ENCODE data around the gene KCNJ18. TPM values are rescaled to one million over a fixed set of nuclear protein-coding genes. Genes with fewer than 3 reads are reported as not detected.
"Not testable (repeated sequence)": the region's sequence is repeated elsewhere in the genome, so short reads cannot be mapped to it uniquely, and the experiment has no call there.

The KCNJ18 gene
- total RNA-seq, 5 donors from 2014 or later (not counting 1 experiment from before 2014, with no cell fraction given): not detected

GRCh38 chr17:21745385-21746054 lies 53.2 kb downstream of the KCNJ18 start:
- H3K36me3 ChIP-seq (ENCODE audit: control insufficient read depth in 2 of 2, extremely low read depth in 1 of 2, insufficient read depth in 1 of 2, low read length in 1 of 2); ATAC-seq (replicated peaks in 1 of 4); CTCF ChIA-PET; H3K4me1 ChIP-seq (ENCODE audit: control insufficient read depth in 1 of 2, extremely low read depth in 1 of 2, insufficient read depth in 2 of 2, low read length in 2 of 2); H3K4me3 Mint-ChIP-seq; H3K27me3 ChIP-seq (replicated peaks in 1 of 2; ENCODE audit: control insufficient read depth in 2 of 2, extremely low read depth in 1 of 2, insufficient read depth in 2 of 2, low read length in 1 of 2); POLR2A ChIA-PET; DNase-seq; H3K27me3 Mint-ChIP-seq; H3K4me1 Mint-ChIP-seq; H3K9me3 Mint-ChIP-seq; H3K36me3 Mint-ChIP-seq; H3K9me3 ChIP-seq; H3K27ac Mint-ChIP-seq; H3K4me3 ChIP-seq (ENCODE audit: control insufficient read depth in 1 of 2, extremely low read depth in 1 of 2, low read length in 1 of 2); H3K27ac ChIP-seq (ENCODE audit: low read length): not testable (repeated sequence)
- 93% methylated on average over 3 of the region's 7 CpGs for WGBS (ENCODE audit: insufficient coverage)

GRCh38 chr17:21746415-21746814 lies 54.1 kb downstream of the KCNJ18 start:
- H3K4me1 ChIP-seq (ENCODE audit: control insufficient read depth in 1 of 2, extremely low read depth in 1 of 2, insufficient read depth in 2 of 2, low read length in 2 of 2); H3K4me3 ChIP-seq (ENCODE audit: control insufficient read depth in 1 of 2, extremely low read depth in 1 of 2, low read length in 1 of 2); H3K9me3 ChIP-seq; CTCF ChIA-PET; H3K4me3 Mint-ChIP-seq; H3K27ac Mint-ChIP-seq; H3K27me3 ChIP-seq (replicated peaks in 1 of 2; ENCODE audit: control insufficient read depth in 2 of 2, extremely low read depth in 1 of 2, insufficient read depth in 2 of 2, low read length in 1 of 2); H3K27ac ChIP-seq (ENCODE audit: low read length); H3K36me3 ChIP-seq (ENCODE audit: control insufficient read depth in 2 of 2, extremely low read depth in 1 of 2, insufficient read depth in 1 of 2, low read length in 1 of 2); DNase-seq; H3K4me1 Mint-ChIP-seq; H3K9me3 Mint-ChIP-seq; ATAC-seq (replicated peaks in 1 of 4); H3K27me3 Mint-ChIP-seq; POLR2A ChIA-PET; H3K36me3 Mint-ChIP-seq: not testable (repeated sequence)
- 100% methylated on average over 1 of the region's 3 CpGs for WGBS (ENCODE audit: insufficient coverage)

DNA sequence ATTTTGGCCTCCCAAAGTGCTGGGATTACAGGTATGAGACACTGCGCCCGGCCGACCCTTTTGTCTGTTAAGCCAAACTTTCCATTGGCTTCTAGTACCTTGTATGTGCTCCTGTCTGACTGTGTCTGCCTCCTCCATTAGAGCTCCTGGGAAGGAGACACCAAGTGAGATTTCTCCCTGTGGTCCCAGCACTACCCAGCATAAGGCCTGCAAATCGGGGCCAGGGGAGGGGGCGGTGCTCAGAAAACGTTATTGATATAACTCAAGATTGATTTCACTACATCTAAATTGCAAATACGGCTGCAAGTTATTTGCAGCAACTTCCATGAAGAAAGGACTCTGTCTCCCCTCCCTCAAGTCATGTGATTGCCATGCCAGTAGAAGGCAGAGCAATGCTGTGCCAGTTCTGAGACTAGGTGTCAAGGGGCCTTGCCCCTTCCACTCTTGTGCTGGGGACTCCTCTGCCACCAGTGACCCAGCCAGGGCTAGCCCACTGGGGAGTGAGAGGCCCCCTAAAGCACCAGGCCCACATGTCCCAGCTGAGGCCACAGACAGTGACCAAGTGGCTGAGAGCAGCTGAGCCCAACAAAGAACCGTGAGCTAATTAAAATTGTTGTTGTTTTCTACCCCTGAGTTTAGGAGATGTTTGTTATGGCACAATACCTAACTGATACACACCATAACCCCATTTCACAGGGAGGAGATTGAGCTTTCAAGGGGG lies 55.0 kb downstream of the KCNJ18 start:
- WGBS (ENCODE audit: insufficient coverage): 93% methylated on average over 3 of the region's 8 CpGs
- not testable (repeated sequence) for H3K9me3 ChIP-seq; ATAC-seq (replicated peaks in 1 of 4)

DNA sequence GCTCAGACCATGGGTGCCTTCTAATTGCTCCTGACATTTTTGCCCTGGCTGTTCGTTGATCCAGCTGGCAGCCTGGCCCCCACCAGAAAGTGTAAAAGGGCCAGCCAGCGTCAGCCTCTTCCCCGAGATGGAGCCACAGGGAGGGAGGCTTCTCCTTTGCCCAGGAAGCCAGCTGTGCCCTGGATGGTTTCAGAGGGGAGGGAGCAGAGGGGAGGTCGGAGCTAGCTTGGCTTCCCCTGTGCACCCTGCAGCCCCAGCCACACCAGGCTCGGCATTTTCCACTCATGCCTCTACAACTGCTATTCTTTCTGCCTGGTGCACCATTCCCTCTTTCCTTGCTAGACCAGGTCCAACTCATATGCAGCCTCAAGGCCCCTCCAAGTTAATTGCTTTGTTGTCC lies 56.4 kb downstream of the KCNJ18 start:
- H3K9me3 Mint-ChIP-seq; DNase-seq; H3K36me3 ChIP-seq (ENCODE audit: control insufficient read depth in 2 of 2, extremely low read depth in 1 of 2, insufficient read depth in 1 of 2, low read length in 1 of 2); POLR2A ChIA-PET; CTCF ChIA-PET; H3K4me1 Mint-ChIP-seq; H3K4me1 ChIP-seq (ENCODE audit: control insufficient read depth in 1 of 2, extremely low read depth in 1 of 2, insufficient read depth in 2 of 2, low read length in 2 of 2); H3K36me3 Mint-ChIP-seq; H3K27me3 Mint-ChIP-seq; H3K4me3 Mint-ChIP-seq; H3K4me3 ChIP-seq (ENCODE audit: control insufficient read depth in 1 of 2, extremely low read depth in 1 of 2, low read length in 1 of 2); H3K27ac ChIP-seq (ENCODE audit: low read length); H3K9me3 ChIP-seq; H3K27ac Mint-ChIP-seq; ATAC-seq (replicated peaks in 1 of 4); H3K27me3 ChIP-seq (replicated peaks in 1 of 2; ENCODE audit: control insufficient read depth in 2 of 2, extremely low read depth in 1 of 2, insufficient read depth in 2 of 2, low read length in 1 of 2): not testable (repeated sequence)
- 67% methylated on average over 2 of the region's 5 CpGs for WGBS (ENCODE audit: insufficient coverage)

More for the DNA sequence above, 55.0 kb downstream of the KCNJ18 start:
- CTCF ChIA-PET; H3K27ac ChIP-seq (ENCODE audit: low read length); H3K27me3 ChIP-seq (replicated peaks in 1 of 2; ENCODE audit: control insufficient read depth in 2 of 2, extremely low read depth in 1 of 2, insufficient read depth in 2 of 2, low read length in 1 of 2); H3K27ac Mint-ChIP-seq; POLR2A ChIA-PET; H3K4me3 ChIP-seq (ENCODE audit: control insufficient read depth in 1 of 2, extremely low read depth in 1 of 2, low read length in 1 of 2); H3K9me3 Mint-ChIP-seq; H3K27me3 Mint-ChIP-seq; DNase-seq; H3K4me3 Mint-ChIP-seq; H3K36me3 ChIP-seq (ENCODE audit: control insufficient read depth in 2 of 2, extremely low read depth in 1 of 2, insufficient read depth in 1 of 2, low read length in 1 of 2); H3K4me1 ChIP-seq (ENCODE audit: control insufficient read depth in 1 of 2, extremely low read depth in 1 of 2, insufficient read depth in 2 of 2, low read length in 2 of 2); H3K36me3 Mint-ChIP-seq; H3K4me1 Mint-ChIP-seq: not testable (repeated sequence)

- H3K27me3 ChIP-seq (replicated peaks in 1 of 2; ENCODE audit: control insufficient read depth in 2 of 2, extremely low read depth in 1 of 2, insufficient read depth in 2 of 2, low read length in 1 of 2); H3K4me3 ChIP-seq (ENCODE audit: control insufficient read depth in 1 of 2, extremely low read depth in 1 of 2, low read length in 1 of 2); H3K9me3 Mint-ChIP-seq; H3K27ac ChIP-seq (ENCODE audit: low read length); H3K4me1 Mint-ChIP-seq; H3K4me3 Mint-ChIP-seq; CTCF ChIA-PET; DNase-seq; H3K27me3 Mint-ChIP-seq; H3K4me1 ChIP-seq (ENCODE audit: control insufficient read depth in 1 of 2, extremely low read depth in 1 of 2, insufficient read depth in 2 of 2, low read length in 2 of 2); ATAC-seq (replicated peaks in 1 of 4); POLR2A ChIA-PET; H3K36me3 Mint-ChIP-seq; H3K9me3 ChIP-seq; H3K27ac Mint-ChIP-seq; H3K36me3 ChIP-seq (ENCODE audit: control insufficient read depth in 2 of 2, extremely low read depth in 1 of 2, insufficient read depth in 1 of 2, low read length in 1 of 2): not testable (repeated sequence)
- WGBS (ENCODE audit: insufficient coverage): 100% methylated on average over 4 of the region's 15 CpGs
Observed at GRCh38 chr17:21749696-21750531, 57.6 kb downstream of the KCNJ18 start.

DNA sequence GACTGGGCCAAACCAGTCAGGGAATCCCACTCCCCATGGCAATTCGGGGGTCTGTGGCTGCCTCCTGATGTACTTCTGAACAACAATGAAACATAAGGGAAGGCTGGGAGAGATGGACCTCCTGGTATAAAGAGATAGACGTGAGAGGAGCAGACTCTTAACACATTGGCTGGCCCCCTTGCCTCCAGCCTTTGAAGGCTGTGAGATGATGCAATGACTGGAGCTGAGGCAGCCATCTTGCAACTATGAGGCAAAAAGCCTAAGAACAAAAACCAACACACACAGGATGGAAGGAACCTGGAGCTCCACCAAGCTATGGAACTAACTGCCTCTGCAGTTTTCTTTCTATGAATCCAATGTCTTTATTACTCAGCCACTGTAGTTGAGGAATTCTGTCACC lies 58.8 kb downstream of the KCNJ18 start:
- H3K27me3 Mint-ChIP-seq; H3K36me3 Mint-ChIP-seq; H3K27ac Mint-ChIP-seq; H3K4me1 ChIP-seq (ENCODE audit: control insufficient read depth in 1 of 2, extremely low read depth in 1 of 2, insufficient read depth in 2 of 2, low read length in 2 of 2); H3K4me1 Mint-ChIP-seq; H3K4me3 Mint-ChIP-seq; H3K36me3 ChIP-seq (ENCODE audit: control insufficient read depth in 2 of 2, extremely low read depth in 1 of 2, insufficient read depth in 1 of 2, low read length in 1 of 2); H3K27ac ChIP-seq (ENCODE audit: low read length); POLR2A ChIA-PET; H3K9me3 ChIP-seq; H3K4me3 ChIP-seq (ENCODE audit: control insufficient read depth in 1 of 2, extremely low read depth in 1 of 2, low read length in 1 of 2); CTCF ChIA-PET; ATAC-seq (replicated peaks in 1 of 4); H3K9me3 Mint-ChIP-seq; H3K27me3 ChIP-seq (replicated peaks in 1 of 2; ENCODE audit: control insufficient read depth in 2 of 2, extremely low read depth in 1 of 2, insufficient read depth in 2 of 2, low read length in 1 of 2); DNase-seq: not testable (repeated sequence)
- no CpG with 5 or more reads among the region's 2 CpGs for WGBS (ENCODE audit: insufficient coverage)

Data from T-cell (primary cell).